HEK293 (cell line): Measurements from ENCODE around the gene HMX3.

Experiments
- CTCF ChIA-PET: fragments of 350-600 bp; formaldehyde crosslinking; extraction: SDS; loops from one replicate; lab custom pipeline; 2021; ENCODE audit warnings: antibody characterized with exemption; lab: Yijun Ruan, JAX
- POLR2A ChIA-PET: fragments of 300-600 bp; formaldehyde crosslinking; extraction: SDS; loops from one replicate; lab custom pipeline; 2020; ENCODE audit warnings: antibody characterized with exemption, inconsistent platforms; lab: Yijun Ruan, JAX
- H3K27ac ChIP-seq: fragments of 200-500 bp; sonication (Bioruptor generic); 2 replicates; pipeline ENCODE4 v1.5.1; 2014; ENCODE audit warnings: low read depth, low read length, control low read depth, inconsistent platforms; ENCODE audit errors: extremely low read depth
- H3K36me3 ChIP-seq, 2 experiments: fragments of 200-500 bp in 1 of 2; sonication (Bioruptor generic) in 1 of 2; 1 replicate in 1 of 2; 2 replicates in 1 of 2; pipeline ENCODE4 v1.5.1; 2014 to 2017; ENCODE audit warnings: inconsistent platforms in 2 of 2, low read length in 2 of 2; ENCODE audit not compliant: control insufficient read depth in 2 of 2, insufficient read depth in 1 of 2
- H3K4me1 ChIP-seq: fragments of 200-500 bp; sonication (Bioruptor generic); 2 replicates; pipeline ENCODE4 v1.5.1; 2014; ENCODE audit warnings: mild to moderate bottlenecking, low read length, inconsistent platforms; ENCODE audit not compliant: control insufficient read depth, insufficient read depth
- H3K4me3 ChIP-seq: 2 replicates; pipeline ENCODE4 v1.5.1; 2011; ENCODE audit warnings: low read depth, mild to moderate bottlenecking, control low read depth, low read length, moderate library complexity
- H3K9me3 ChIP-seq: fragments of 200-500 bp; sonication (Bioruptor generic); 2 replicates; pipeline ENCODE4 v1.5.1; 2014; ENCODE audit warnings: low read depth, low read length, inconsistent platforms; ENCODE audit not compliant: control insufficient read depth, insufficient read depth
- BCL11B ChIP-seq: fragments of 450-650 bp; formaldehyde crosslinking; IDR thresholded peaks from 2 replicates; pipeline ENCODE4 v1.5.1; 2016; ENCODE audit warnings: low read depth, missing biosample characterization, missing genetic modification characterization
- MEIS1 ChIP-seq: sonication (generic); formaldehyde crosslinking; IDR thresholded peaks from 2 replicates; pipeline ENCODE4 v1.8.1; 2022; ENCODE audit warnings: missing genetic modification reagents, mild to moderate bottlenecking, borderline replicate concordance
- SP7 ChIP-seq: fragments of 450-650 bp; formaldehyde crosslinking; IDR thresholded peaks from 2 replicates; pipeline ENCODE4 v1.5.1; 2016; ENCODE audit warnings: missing biosample characterization, missing genetic modification characterization
- ZBTB21 ChIP-seq: fragments of 450-650 bp; formaldehyde crosslinking; IDR thresholded peaks from 2 replicates; pipeline ENCODE4 v1.5.1; 2017; ENCODE audit warnings: missing biosample characterization, missing genetic modification characterization
- ZBTB8A ChIP-seq: fragments of 450-650 bp; formaldehyde crosslinking; IDR thresholded peaks from 2 replicates; pipeline ENCODE4 v1.5.1; 2016; ENCODE audit warnings: missing biosample characterization, missing genetic modification characterization
- ZFP37 ChIP-seq: fragments of 450-650 bp; formaldehyde crosslinking; IDR thresholded peaks from 2 replicates; pipeline ENCODE4 v1.5.1; 2016; ENCODE audit warnings: missing biosample characterization, missing genetic modification characterization
- ZNF112 ChIP-seq: fragments of 450-650 bp; formaldehyde crosslinking; IDR thresholded peaks from 2 replicates; pipeline ENCODE4 v1.5.0; 2017; ENCODE audit warnings: missing biosample characterization, missing genetic modification characterization
- ZNF121 ChIP-seq: fragments of 450-650 bp; formaldehyde crosslinking; IDR thresholded peaks from 2 replicates; pipeline ENCODE4 v1.5.1; 2016; ENCODE audit warnings: missing biosample characterization, missing genetic modification characterization
- ZNF335 ChIP-seq: fragments of 450-650 bp; formaldehyde crosslinking; conservative IDR thresholded peaks from 2 replicates; pipeline ENCODE4 v1.5.1; 2016; ENCODE audit warnings: missing biosample characterization, missing genetic modification characterization
- ZNF341 ChIP-seq: fragments of 450-650 bp; formaldehyde crosslinking; IDR thresholded peaks from 2 replicates; pipeline ENCODE4; 2016; ENCODE audit warnings: low read depth, missing biosample characterization, missing genetic modification characterization
- ZNF561 ChIP-seq: fragments of 450-650 bp; IDR thresholded peaks from 2 replicates; pipeline ENCODE4 v1.5.1; 2018; ENCODE audit warnings: missing biosample characterization, missing genetic modification characterization, borderline replicate concordance
- ZNF660 ChIP-seq: fragments of 450-650 bp; IDR thresholded peaks from 2 replicates; pipeline ENCODE4 v1.5.1; 2018; ENCODE audit warnings: missing biosample characterization, mild to moderate bottlenecking, missing genetic modification characterization
- ZSCAN30 ChIP-seq: fragments of 450-650 bp; IDR thresholded peaks from 2 replicates; pipeline ENCODE4 v1.5.1; 2018; ENCODE audit warnings: missing biosample characterization, mild to moderate bottlenecking, missing genetic modification characterization, moderate library complexity
- TF ChIP-seq, protein P1 (sequence below): fragments of 450-650 bp; formaldehyde crosslinking; optimal IDR thresholded peaks from 2 replicates; pipeline ENCODE3; 2016; ENCODE audit warnings: missing biosample characterization, mild to moderate bottlenecking, missing genetic modification characterization
- TF ChIP-seq, protein P2 (sequence below): fragments of 450-650 bp; formaldehyde crosslinking; IDR thresholded peaks from 2 replicates; pipeline ENCODE4 v1.5.1; 2017; ENCODE audit warnings: missing biosample characterization, missing genetic modification characterization
- TF ChIP-seq, protein P3 (sequence below): fragments of 450-650 bp; formaldehyde crosslinking; IDR thresholded peaks from 2 replicates; pipeline ENCODE4 v1.5.1; 2016; ENCODE audit warnings: missing biosample characterization, missing genetic modification characterization
- TF ChIP-seq, protein P4 (sequence below): fragments of 450-650 bp; formaldehyde crosslinking; IDR thresholded peaks from 2 replicates; pipeline ENCODE4 v1.5.1; 2017; ENCODE audit warnings: missing biosample characterization, missing genetic modification characterization
- TF ChIP-seq, protein P5 (sequence below): fragments of 450-650 bp; formaldehyde crosslinking; IDR thresholded peaks from 2 replicates; pipeline ENCODE4 v1.5.1; 2016; ENCODE audit warnings: missing biosample characterization, missing genetic modification characterization

HMX3 gene

DNA sequence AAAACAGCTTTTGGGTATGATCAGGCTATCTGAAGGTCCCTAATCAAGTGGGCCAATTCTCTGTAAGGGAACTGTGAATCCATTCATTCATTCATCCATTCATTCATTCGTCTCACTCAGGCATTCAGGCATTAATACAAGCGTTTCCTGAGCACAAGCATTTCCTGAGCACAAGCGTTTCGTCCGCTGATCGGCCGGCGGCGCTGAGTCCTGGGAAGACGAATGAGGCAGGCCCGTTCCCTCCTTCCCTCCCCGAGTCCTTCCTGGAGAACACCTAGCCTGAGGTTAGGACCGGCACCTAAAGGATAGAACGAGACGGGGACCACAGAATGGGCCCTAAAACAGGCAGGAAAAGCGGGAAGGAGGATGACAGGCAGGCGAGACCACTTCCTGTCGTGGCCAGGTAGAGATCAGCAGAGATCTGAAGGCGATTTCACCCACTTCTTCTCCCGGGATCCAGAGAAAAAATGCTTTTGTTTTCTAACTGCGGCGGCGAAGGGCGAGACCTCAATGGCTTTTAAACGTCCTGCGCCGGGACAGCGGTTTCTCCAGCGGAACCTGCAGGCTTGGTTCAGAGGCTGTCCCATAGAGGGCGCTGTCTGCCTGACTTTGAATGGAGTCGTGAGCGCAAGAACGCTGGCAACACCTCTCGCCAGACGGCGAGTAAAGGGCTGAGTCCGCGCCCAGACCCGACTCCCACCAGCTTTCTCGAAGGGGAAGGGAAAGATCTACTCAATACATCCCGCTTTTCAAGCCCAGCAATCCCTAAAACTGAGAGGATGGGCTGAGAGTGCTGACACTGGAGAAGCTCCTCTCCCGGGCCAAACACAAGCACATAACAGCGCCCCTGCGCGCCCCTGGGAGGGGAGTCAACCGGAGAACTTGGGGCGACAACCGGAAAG is 2.9 kb upstream of the HMX3 start (continued):
- TF ChIP-seq, protein P1, sequence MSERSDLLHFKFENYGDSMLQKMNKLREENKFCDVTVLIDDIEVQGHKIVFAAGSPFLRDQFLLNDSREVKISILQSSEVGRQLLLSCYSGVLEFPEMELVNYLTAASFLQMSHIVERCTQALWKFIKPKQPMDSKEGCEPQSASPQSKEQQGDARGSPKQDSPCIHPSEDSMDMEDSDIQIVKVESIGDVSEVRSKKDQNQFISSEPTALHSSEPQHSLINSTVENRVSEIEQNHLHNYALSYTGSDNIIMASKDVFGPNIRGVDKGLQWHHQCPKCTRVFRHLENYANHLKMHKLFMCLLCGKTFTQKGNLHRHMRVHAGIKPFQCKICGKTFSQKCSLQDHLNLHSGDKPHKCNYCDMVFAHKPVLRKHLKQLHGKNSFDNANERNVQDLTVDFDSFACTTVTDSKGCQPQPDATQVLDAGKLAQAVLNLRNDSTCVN (tag by site-specific recombination): peak; percentile 57
- TF ChIP-seq, protein P2, sequence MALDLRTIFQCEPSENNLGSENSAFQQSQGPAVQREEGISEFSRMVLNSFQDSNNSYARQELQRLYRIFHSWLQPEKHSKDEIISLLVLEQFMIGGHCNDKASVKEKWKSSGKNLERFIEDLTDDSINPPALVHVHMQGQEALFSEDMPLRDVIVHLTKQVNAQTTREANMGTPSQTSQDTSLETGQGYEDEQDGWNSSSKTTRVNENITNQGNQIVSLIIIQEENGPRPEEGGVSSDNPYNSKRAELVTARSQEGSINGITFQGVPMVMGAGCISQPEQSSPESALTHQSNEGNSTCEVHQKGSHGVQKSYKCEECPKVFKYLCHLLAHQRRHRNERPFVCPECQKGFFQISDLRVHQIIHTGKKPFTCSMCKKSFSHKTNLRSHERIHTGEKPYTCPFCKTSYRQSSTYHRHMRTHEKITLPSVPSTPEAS: no peak
- TF ChIP-seq MEIS1: no peak
- TF ChIP-seq ZFP37 (tag by site-specific recombination): 0 out of 2 replicates have a peak, but pooled peaks have one; percentile 45
- TF ChIP-seq ZSCAN30 (tag by site-specific recombination): peak; percentile 62; the same call in 1 of the 2 replicates
- no peak for TF ChIP-seq ZNF112 (tag by site-specific recombination)
- TF ChIP-seq ZBTB21 (tag by site-specific recombination): no peak
- no peak for TF ChIP-seq SP7
- 0 out of 2 replicates have a peak, but pooled peaks have one; percentile 10 for TF ChIP-seq ZNF121 (tag by site-specific recombination)
- no peak for TF ChIP-seq BCL11B (tag by site-specific recombination)
- peak; percentile 74; the same call in 1 of the 2 replicates for TF ChIP-seq ZNF660
- TF ChIP-seq, protein P3, sequence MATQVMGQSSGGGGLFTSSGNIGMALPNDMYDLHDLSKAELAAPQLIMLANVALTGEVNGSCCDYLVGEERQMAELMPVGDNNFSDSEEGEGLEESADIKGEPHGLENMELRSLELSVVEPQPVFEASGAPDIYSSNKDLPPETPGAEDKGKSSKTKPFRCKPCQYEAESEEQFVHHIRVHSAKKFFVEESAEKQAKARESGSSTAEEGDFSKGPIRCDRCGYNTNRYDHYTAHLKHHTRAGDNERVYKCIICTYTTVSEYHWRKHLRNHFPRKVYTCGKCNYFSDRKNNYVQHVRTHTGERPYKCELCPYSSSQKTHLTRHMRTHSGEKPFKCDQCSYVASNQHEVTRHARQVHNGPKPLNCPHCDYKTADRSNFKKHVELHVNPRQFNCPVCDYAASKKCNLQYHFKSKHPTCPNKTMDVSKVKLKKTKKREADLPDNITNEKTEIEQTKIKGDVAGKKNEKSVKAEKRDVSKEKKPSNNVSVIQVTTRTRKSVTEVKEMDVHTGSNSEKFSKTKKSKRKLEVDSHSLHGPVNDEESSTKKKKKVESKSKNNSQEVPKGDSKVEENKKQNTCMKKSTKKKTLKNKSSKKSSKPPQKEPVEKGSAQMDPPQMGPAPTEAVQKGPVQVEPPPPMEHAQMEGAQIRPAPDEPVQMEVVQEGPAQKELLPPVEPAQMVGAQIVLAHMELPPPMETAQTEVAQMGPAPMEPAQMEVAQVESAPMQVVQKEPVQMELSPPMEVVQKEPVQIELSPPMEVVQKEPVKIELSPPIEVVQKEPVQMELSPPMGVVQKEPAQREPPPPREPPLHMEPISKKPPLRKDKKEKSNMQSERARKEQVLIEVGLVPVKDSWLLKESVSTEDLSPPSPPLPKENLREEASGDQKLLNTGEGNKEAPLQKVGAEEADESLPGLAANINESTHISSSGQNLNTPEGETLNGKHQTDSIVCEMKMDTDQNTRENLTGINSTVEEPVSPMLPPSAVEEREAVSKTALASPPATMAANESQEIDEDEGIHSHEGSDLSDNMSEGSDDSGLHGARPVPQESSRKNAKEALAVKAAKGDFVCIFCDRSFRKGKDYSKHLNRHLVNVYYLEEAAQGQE (tag by site-specific recombination): peak; percentile 50; the same call in 1 of the 2 replicates
- TF ChIP-seq ZNF561: no peak; the same call in 1 of the 2 replicates
- TF ChIP-seq ZBTB8A: peak; percentile 91
- TF ChIP-seq ZNF335 (tag by site-specific recombination): peak; percentile 73
- TF ChIP-seq, all 188 proteins: peak for 15

DNA sequence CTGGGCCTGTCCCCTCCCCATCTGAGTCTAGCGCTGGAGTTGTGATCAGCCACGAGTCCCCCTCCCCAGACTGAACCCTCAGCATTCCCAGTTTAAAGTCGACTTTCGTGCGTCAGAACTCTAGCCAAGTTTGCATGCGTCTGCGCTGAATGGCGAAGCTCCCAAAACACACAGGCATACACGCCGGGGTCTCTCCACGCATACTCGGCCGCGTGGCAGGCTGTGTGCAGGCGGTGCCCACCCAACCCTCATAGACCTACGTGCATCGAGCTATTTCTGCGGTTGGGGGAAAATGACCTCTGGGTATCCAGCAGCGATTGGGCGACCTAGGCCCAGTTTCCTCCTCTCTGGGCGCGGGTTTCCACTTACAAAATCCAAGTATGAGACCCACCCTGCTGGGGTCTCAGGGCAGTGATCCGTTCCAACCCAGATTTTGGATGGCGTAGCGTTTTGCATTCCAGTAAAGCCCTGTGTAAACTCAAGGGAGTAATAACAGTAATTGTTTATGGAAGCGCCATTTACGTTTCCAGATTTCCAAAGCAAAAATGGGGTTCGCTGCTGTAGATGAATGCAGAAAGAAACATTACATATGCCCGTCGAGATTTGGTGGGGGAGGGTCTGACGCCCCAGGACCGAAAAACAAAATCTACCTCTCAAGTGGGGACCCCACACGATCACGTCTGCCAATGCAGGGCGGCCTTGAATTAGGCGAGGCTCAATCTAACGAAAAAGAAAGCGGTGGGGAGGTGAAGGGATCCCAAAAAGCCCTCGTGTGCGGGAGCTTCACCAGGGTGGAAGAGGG is 2.0 kb upstream of the HMX3 start:
- ChIA-PET POLR2A (interaction anchor here (0.7 to 1.1 kb wide), 3 partner anchors 20 kb away, joined by 3 to 6 read pairs (median 4); partner anchors contain the start of gene BUB3), CTCF (interaction anchor here (0.6 to 4.1 kb wide), 31 partner anchors 9 to 1219 kb away, joined by 3 to 20 read pairs (median 3); partner anchors contain the start of gene BUB3)
- Histone ChIP-seq H3K36me3 (no peaks in the 10 kb centered on the region), H3K4me1 (no peaks in the 10 kb centered on the region), H3K4me3 (no peak overlapping the region), H3K27ac (no peak overlapping the region), H3K9me3 (no peaks in the 10 kb centered on the region)
- TF ChIP-seq, protein P4, sequence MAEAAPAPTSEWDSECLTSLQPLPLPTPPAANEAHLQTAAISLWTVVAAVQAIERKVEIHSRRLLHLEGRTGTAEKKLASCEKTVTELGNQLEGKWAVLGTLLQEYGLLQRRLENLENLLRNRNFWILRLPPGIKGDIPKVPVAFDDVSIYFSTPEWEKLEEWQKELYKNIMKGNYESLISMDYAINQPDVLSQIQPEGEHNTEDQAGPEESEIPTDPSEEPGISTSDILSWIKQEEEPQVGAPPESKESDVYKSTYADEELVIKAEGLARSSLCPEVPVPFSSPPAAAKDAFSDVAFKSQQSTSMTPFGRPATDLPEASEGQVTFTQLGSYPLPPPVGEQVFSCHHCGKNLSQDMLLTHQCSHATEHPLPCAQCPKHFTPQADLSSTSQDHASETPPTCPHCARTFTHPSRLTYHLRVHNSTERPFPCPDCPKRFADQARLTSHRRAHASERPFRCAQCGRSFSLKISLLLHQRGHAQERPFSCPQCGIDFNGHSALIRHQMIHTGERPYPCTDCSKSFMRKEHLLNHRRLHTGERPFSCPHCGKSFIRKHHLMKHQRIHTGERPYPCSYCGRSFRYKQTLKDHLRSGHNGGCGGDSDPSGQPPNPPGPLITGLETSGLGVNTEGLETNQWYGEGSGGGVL: peak; percentile 23; the same call in 1 of the 2 replicates
- TF ChIP-seq, protein P5, sequence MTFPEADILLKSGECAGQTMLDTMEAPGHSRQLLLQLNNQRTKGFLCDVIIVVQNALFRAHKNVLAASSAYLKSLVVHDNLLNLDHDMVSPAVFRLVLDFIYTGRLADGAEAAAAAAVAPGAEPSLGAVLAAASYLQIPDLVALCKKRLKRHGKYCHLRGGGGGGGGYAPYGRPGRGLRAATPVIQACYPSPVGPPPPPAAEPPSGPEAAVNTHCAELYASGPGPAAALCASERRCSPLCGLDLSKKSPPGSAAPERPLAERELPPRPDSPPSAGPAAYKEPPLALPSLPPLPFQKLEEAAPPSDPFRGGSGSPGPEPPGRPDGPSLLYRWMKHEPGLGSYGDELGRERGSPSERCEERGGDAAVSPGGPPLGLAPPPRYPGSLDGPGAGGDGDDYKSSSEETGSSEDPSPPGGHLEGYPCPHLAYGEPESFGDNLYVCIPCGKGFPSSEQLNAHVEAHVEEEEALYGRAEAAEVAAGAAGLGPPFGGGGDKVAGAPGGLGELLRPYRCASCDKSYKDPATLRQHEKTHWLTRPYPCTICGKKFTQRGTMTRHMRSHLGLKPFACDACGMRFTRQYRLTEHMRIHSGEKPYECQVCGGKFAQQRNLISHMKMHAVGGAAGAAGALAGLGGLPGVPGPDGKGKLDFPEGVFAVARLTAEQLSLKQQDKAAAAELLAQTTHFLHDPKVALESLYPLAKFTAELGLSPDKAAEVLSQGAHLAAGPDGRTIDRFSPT (tag by site-specific recombination): no peak
- 0 out of 2 replicates have a peak, but pooled peaks have one; percentile 5 for TF ChIP-seq ZNF341 (tag by site-specific recombination)
